GM18508 (cell line): Measurements from ENCODE around the gene HMGN4.
"Not testable (repeated sequence)": the region's sequence is repeated elsewhere in the genome, so short reads cannot be mapped to it uniquely, and the experiment has no call there.

Experiments
- ATAC-seq: cut with Tn5 transposase; IDR thresholded peaks from one replicate; pipeline ENCODE4 v1.9.1; 2021; ENCODE audit warnings: moderate number of reproducible peaks; ENCODE audit not compliant: insufficient read depth, unreplicated experiment

The HMGN4 gene

DNA sequence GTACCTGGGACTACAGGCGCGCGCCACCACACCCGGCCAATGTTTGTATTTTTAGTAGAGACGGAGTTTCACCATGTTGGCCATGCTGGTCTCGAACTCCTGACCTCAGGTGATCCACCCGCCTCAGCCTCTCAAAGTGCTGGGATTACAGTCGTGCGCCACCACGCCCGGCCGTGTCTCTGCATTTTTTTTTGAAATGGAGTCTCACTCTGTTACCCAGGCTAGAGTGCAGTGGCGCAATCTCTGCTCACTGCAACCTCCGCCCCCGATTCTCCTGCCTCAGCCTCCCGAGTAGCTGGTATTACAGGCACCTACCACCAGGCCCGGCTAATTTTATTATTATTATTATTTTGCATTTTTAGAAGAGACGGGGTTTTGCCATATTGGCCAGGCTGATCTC, 9.2 kb downstream of the HMGN4 start:
- ATAC-seq: not testable (repeated sequence)

DNA sequence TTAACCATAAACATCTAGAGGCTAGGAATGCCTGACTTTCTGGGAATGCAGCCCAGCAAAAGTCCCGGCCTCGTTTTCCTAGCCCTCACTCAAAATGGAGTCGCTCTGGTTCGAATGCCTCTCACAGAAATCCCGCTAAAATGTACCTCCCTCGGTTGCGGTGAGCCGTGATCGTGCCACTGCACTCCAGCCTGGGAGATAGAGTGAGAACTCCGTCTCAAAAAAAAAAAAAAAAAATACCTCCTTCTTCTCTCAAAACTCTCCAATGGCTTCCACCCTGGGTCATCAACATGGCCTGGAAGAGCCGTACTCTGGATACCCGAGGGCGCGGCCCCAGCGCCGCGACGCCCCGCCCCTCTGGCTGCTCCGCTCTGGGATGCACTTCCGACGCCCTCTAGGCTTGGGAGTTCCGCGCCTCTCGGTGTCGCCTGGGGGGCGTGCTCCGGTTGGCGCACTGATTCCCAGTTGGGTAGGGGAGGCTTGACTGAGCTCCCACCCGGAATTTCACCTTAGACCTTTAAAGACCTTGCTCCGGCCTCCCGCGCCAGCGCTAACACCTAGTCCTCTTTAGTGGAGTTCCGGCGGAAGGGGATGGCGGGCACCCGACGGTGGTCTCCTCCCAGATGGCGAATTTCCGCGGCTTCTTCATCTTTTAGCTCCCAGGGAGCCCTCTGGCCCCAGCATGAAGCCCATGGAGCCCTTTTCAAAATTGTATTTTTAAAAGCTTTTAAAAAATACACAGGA, 12.3 kb downstream of the HMGN4 start:
- no peak for ATAC-seq

DNA sequence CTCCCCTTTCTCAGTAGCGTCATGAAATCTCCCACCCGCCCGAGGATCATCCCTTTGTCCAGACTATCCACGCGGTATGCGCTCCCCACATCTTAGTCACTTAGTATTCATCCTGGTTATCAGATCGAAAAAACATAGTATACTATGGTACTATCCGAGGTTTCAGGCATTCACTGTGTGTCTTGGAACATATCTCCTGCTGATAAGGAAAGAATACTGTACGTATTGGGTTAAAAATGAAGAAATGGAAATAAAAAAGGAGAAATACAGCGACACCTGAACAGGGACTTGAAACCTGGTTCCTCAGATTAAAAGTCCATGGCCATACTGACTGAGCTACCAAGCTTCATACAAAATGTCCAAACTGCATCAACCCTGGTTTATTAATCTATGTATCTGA, 14.0 kb downstream of the HMGN4 start:
- ATAC-seq: no peak

GRCh38 chr6:26552640-26553188, 14.5 kb downstream of the HMGN4 start:
- no peak for ATAC-seq

- ATAC-seq: no peak
These were observed 15.1 kb downstream of the HMGN4 start for GRCh38 chr6:26553264-26553634.

GRCh38 chr6:26553635-26554446, 15.7 kb downstream of the HMGN4 start:
- no peak for ATAC-seq

GRCh38 chr6:26554447-26554696, 16.2 kb downstream of the HMGN4 start:
- ATAC-seq: no peak

- ATAC-seq: no peak
These were observed 16.7 kb downstream of the HMGN4 start for GRCh38 chr6:26554697-26555504.

- ATAC-seq: no peak
These were observed 17.5 kb downstream of the HMGN4 start for GRCh38 chr6:26555505-26556262.

GRCh38 chr6:26556263-26557070, 18.3 kb downstream of the HMGN4 start:
- ATAC-seq: no peak

GRCh38 chr6:26561533-26562466, 23.6 kb downstream of the HMGN4 start:
- no peak for ATAC-seq

- no peak for ATAC-seq
These were observed 25.3 kb downstream of the HMGN4 start for GRCh38 chr6:26563488-26563887.

GRCh38 chr6:26568601-26569432, 30.7 kb downstream of the HMGN4 start:
- ATAC-seq: no peak

GRCh38 chr6:26569433-26569764, 31.2 kb downstream of the HMGN4 start:
- no peak for ATAC-seq

GRCh38 chr6:26570027-26570809, 32.1 kb downstream of the HMGN4 start:
- no peak for ATAC-seq

GRCh38 chr6:26571592-26572296, 33.6 kb downstream of the HMGN4 start:
- ATAC-seq: no peak
